Epithelial cell of esophagus (primary cell): ENCODE measurements around the gene CLMN.

Experiments used
- DNase-seq: peaks from one replicate; pipeline ENCODE4 v3.0.0; 2010; ENCODE audit warnings: low read depth
- H3K4me3 ChIP-seq: 2 replicates; pipeline ENCODE4 v1.5.1; 2011; ENCODE audit warnings: mild to moderate bottlenecking, low read length, control low read depth
- TF ChIP-seq, protein P1 (sequence below): IDR thresholded peaks from 2 replicates; pipeline ENCODE4 v1.5.1; 2011; ENCODE audit warnings: low read depth, mild to moderate bottlenecking, low read length, control low read depth, inconsistent platforms; ENCODE audit not compliant: insufficient read depth; ENCODE audit errors: missing control alignments

The CLMN gene, protein sequence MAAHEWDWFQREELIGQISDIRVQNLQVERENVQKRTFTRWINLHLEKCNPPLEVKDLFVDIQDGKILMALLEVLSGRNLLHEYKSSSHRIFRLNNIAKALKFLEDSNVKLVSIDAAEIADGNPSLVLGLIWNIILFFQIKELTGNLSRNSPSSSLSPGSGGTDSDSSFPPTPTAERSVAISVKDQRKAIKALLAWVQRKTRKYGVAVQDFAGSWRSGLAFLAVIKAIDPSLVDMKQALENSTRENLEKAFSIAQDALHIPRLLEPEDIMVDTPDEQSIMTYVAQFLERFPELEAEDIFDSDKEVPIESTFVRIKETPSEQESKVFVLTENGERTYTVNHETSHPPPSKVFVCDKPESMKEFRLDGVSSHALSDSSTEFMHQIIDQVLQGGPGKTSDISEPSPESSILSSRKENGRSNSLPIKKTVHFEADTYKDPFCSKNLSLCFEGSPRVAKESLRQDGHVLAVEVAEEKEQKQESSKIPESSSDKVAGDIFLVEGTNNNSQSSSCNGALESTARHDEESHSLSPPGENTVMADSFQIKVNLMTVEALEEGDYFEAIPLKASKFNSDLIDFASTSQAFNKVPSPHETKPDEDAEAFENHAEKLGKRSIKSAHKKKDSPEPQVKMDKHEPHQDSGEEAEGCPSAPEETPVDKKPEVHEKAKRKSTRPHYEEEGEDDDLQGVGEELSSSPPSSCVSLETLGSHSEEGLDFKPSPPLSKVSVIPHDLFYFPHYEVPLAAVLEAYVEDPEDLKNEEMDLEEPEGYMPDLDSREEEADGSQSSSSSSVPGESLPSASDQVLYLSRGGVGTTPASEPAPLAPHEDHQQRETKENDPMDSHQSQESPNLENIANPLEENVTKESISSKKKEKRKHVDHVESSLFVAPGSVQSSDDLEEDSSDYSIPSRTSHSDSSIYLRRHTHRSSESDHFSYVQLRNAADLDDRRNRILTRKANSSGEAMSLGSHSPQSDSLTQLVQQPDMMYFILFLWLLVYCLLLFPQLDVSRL

DNA sequence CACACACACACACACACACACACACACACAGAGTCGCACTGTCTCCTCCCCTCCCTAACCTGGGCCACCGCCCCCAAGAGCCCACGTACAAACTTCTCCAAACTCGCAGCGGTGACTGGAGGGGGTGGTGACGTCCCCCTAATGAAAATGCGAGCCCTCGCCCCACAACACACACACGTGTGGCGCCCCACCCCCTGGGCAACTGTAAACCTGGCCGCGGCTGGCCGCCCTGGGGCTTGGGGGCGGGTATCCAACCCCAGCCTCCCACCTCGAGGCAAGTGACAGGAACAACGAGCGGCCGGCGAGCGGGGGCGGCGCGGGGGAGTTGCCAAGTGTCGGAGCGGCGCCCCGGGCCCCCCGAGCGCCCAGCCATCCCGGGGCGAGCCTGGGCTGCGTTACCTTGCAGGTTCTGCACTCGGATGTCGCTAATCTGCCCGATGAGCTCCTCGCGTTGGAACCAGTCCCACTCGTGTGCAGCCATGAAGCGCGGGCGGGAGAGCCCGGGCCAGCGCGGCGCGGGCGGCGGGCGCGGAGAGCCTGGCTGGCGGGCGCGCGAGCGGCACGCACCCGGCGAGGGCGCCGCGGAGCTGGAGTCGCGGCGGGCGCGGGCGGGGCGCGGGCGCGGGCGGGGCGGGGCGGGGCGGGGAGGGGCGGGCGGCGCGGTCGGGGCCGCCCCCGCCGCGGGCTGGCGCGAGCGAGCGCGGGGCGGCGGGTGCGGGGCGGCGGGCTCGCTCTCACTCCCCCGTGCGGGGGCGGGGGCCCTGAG, at the start of gene CLMN:
TSS of gene CLMN (minus strand) at position 597 of the 766 bp plus-strand sequence. CDS start at position 481, 116 bp downstream.
- peak; percentile 49 for DNase-seq
- peak within 1 kb of the TSS; percentile 56 for H3K4me3 ChIP-seq
- TF ChIP-seq, protein P1, sequence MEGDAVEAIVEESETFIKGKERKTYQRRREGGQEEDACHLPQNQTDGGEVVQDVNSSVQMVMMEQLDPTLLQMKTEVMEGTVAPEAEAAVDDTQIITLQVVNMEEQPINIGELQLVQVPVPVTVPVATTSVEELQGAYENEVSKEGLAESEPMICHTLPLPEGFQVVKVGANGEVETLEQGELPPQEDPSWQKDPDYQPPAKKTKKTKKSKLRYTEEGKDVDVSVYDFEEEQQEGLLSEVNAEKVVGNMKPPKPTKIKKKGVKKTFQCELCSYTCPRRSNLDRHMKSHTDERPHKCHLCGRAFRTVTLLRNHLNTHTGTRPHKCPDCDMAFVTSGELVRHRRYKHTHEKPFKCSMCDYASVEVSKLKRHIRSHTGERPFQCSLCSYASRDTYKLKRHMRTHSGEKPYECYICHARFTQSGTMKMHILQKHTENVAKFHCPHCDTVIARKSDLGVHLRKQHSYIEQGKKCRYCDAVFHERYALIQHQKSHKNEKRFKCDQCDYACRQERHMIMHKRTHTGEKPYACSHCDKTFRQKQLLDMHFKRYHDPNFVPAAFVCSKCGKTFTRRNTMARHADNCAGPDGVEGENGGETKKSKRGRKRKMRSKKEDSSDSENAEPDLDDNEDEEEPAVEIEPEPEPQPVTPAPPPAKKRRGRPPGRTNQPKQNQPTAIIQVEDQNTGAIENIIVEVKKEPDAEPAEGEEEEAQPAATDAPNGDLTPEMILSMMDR, result no peak

DNA sequence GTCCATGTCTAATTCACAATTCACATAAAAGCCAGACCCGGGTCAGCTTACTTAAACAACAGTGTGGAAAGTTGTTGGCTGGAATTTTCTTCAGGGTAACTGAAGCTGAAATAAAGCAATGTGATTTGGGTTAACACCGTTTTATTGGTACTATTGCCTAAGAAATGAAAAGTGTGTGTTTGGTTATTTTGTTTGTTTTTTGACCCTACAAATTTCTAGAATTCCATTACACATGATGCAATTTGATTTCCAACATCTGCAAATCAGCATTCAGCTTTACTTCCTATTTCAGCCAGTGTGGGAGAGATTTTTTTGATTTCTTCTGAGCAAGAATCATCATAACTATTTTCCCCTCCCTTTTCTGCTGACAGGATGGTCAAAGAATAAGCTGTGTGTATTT, 45.7 kb upstream of the CLMN start:
- DNase-seq, result no peak
- H3K4me3 ChIP-seq, result no peak overlapping the region
- TF ChIP-seq, protein P1, result no peak

DNA sequence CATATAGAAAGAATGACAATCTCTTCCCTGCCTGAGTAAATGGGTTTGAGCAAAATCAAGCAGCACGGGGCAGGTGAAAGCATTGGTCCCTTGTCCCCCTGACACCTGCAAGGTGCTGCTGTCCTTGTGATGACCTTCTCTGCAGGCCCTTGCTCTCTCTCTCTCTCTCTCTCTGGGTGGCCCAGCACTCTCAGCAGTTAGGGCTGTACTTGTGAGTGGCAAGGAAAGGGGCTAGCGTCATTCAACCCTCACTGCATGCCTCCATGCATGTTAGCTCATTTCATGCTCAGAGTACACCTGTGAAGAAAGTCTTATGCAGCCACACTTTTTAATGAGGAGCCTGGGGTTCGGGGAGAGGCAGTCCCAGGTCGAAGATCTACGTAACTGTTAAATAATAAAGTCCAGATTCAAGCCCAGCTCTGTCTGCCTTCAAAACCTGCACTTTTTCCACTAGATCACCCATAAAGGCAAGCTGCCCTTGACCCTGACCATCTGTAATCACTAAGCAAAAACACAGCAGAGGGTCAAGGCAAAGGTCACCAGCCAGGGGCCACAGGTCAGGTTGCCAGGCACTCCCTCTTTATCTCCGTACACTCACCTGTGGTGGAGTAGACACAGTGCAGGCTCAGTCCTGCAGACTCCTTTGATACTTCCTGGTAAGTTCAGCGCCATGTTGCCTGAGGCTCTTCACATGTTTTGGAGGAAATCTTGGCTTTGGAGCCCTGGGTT, 44.9 kb upstream of the CLMN start:
- no peak overlapping the region for H3K4me3 ChIP-seq
- peak; percentile 12 for DNase-seq
- TF ChIP-seq, protein P1, result no peak

DNA sequence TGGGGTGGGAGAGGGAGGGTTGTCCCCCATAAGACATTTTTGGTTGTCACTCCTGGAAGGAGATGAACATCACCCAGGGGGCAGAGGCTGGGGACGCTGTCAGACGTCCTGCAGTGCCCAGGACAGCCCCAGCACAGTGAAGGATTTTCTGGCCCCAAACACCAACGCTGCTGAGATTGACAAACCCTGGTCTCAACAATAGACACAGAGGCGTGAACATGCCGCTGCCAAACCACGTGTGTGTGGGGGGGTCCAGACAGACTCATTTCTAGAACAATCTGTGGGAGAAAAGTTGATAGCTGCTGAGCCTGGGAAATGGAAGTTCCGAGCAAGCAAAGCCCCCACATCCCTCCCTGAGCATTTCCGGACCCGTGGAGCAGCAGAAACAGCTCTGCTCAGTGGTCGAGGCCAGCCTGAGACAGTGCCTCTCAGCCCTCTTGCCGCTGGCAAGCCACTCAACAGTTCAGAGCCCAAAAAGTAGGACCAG, 43.8 kb upstream of the CLMN start:
- TF ChIP-seq, protein P1, result no peak
- DNase-seq, result no peak
- H3K4me3 ChIP-seq, result no peak overlapping the region

DNA sequence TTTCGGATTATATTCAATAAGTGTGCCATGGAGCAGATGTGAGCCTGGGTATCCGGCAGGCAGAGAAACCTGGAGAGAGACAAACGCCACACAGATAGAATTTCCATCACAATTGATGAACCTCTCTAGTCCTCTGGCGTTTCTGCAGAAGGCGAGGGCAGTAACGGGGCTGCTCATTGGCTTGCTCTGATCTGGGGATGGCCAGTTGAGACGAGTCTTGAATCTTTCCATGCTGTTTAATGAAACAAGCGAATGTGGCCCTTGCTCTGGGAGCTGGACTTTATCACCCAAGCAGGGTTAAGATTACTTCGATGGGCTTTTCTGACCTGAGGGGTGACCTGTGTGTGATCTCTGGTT, 42.4 kb upstream of the CLMN start:
- TF ChIP-seq, protein P1, result no peak
- no peak overlapping the region for H3K4me3 ChIP-seq
- DNase-seq, result no peak
